Measurements from ENCODE around the gene TMEM163.

DNA sequence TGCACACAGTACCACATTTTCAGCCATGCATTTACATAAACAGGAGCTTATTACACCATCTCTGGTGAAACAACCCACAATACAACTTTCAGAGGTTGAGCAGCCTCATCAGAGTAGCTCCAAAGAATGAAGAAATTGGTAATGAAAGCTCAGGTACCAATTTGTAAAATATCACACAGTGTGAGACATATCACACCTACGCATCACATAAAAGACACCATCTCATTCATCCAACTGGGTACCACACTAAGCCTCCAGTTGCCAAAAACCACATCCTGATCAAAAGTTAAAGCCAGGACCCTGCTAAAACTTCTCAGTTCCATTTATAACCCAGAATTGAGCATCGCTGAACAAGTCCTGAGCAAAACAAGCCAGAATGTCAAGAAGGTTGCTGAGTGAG is 4.6 kb downstream of the TMEM163 start:
- TF ChIP-seq EP300 (IDR thresholded peaks at IDR 0.05) = no peak
- TF ChIP-seq, protein P1, sequence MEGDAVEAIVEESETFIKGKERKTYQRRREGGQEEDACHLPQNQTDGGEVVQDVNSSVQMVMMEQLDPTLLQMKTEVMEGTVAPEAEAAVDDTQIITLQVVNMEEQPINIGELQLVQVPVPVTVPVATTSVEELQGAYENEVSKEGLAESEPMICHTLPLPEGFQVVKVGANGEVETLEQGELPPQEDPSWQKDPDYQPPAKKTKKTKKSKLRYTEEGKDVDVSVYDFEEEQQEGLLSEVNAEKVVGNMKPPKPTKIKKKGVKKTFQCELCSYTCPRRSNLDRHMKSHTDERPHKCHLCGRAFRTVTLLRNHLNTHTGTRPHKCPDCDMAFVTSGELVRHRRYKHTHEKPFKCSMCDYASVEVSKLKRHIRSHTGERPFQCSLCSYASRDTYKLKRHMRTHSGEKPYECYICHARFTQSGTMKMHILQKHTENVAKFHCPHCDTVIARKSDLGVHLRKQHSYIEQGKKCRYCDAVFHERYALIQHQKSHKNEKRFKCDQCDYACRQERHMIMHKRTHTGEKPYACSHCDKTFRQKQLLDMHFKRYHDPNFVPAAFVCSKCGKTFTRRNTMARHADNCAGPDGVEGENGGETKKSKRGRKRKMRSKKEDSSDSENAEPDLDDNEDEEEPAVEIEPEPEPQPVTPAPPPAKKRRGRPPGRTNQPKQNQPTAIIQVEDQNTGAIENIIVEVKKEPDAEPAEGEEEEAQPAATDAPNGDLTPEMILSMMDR (IDR thresholded peaks at IDR 0.05) = no peak
- TF ChIP-seq POLR2A (IDR thresholded peaks at IDR 0.05) = no peak
- TF ChIP-seq POLR2AphosphoS5 (IDR thresholded peaks at IDR 0.05) = no peak
